Measurements from ENCODE around the gene C3orf22.

DNA sequence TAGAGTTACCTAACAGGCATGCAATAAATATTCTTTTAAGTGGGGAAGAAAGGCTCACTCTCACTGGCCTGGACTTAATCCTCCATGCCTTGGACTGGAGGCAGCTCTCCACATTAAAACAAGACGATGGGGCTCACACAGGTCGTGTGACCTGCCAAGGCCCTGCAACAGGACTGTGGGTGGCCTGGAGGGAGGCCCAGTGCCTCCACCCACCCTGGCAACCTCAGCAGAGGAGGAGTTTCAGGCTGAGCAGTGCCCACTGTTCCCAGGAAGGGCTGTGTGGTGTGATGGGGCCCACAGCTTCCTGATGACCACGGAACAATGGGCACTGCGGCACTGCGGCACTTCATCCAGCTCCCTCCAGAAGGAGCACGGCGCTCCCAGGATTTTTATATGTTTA, 46.7 kb downstream of the C3orf22 start:
- no peak for TF ChIP-seq POLR2A (IDR thresholded peaks at IDR 0.05)
- TF ChIP-seq, protein P1, sequence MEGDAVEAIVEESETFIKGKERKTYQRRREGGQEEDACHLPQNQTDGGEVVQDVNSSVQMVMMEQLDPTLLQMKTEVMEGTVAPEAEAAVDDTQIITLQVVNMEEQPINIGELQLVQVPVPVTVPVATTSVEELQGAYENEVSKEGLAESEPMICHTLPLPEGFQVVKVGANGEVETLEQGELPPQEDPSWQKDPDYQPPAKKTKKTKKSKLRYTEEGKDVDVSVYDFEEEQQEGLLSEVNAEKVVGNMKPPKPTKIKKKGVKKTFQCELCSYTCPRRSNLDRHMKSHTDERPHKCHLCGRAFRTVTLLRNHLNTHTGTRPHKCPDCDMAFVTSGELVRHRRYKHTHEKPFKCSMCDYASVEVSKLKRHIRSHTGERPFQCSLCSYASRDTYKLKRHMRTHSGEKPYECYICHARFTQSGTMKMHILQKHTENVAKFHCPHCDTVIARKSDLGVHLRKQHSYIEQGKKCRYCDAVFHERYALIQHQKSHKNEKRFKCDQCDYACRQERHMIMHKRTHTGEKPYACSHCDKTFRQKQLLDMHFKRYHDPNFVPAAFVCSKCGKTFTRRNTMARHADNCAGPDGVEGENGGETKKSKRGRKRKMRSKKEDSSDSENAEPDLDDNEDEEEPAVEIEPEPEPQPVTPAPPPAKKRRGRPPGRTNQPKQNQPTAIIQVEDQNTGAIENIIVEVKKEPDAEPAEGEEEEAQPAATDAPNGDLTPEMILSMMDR (IDR thresholded peaks at IDR 0.05) = no peak
